Pons (tissue), 1 donor: ENCODE measurements around the gene PPP4R3A.
"Not testable (repeated sequence)": the region's sequence is repeated elsewhere in the genome, so short reads cannot be mapped to it uniquely, and the experiment has no call there.

ENCODE experiments used
- DNase-seq: peaks from one replicate; pipeline ENCODE4 v3.0.0-alpha.2; 2016; ENCODE audit warnings: low spot score

PPP4R3A gene

GRCh38 chr14:91510171-91511042, at the start of gene PPP4R3A:
TSS of gene PPP4R3A (minus strand) at chr14:91510310. CDS start at chr14:91509647, 663 bp downstream.
- DNase-seq, result peak; percentile 88

DNA sequence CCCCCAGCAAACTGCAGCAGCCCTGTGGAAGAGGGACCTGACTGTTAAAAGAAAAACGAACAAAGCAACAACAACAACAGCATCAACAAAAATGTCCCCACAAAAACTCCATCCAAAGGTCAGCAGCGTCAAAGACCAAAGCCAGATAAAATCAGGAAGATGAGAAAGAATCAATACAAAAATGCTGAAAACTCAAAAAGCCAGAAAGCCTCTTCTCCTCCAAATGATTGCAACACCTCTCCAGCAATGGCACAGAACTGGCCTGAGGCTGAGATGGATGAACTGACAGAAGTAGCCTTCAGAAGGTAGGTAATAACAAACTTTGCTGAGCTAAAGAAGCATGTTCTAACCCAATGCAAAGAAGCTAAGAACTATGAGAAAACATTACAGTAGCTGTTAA, 45.4 kb upstream of the PPP4R3A start:
- no peak for DNase-seq

DNA sequence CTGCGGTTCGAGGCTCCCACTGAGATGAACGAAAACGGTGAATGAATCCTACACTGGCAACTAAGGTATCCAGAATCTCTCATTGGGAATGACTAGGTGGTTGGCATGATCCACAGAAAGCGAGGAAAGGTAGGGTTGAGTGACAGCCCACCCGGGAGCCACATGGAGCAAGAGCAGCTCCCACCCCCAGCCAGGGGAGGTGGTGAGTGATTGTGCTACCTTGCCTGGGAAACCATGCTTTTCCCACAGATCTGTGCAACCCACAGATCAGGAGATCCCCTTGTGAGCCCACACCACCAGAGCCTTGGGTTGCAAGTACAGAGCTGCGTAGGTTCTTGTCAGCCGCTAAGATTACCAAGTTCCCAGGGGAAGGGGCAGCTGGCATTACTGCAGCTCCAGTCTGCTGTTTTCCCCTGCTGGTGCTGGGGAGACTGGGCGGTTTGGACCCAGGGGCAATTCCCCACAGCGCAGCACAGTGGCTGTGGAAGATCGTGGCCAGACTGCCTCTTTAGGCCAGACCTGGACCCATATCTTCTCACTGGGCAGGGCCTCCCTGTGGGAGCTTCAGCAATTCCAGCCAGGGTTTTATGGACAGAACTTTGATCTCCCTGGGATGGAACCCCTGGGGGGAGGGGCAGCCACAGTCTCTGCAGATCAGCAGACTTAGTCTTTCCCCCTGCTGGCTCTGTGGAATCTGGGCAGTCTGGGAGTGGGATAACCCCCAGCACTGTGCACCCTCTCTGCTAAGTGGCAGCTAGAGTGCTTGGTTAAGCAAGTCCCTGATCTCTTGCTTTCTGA, 44.6 kb upstream of the PPP4R3A start:
- no peak for DNase-seq

- no peak for DNase-seq
Measured at GRCh38 chr14:91548108-91548507, 38.0 kb upstream of the PPP4R3A start.

DNA sequence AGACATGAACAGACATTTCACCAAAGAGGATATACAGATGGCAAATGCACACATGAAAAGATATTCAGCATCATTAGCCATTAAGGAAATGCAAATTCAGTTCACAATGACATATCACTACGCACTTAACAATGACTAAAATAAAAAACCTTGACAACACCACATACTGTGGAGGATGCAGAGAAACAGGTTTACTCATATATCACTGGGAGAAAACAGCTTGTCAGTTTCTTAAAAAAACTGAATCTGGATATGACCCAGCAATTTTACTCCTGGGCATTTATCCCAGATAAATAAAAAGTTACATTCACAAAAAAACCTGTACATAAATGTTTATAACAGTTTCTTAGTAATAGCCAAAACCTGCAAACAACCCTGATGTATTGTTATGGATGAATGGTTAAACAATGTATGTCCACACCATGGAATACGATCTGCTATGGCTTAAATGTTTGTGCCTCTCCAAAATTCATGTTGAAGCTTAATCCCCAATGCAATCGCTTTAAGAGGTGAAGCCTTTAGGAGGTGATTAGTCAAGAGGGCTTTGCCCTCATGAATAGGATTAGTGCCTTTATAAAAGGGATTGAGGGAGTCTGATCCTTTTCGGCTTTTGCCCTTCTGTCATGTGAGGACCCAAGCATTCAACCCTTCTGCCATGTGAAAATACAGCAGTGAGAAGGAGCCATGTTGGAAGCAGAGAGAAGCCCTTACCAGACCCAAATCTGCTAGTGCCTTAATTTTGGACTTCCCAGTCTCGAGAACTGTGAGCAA, 36.0 kb upstream of the PPP4R3A start:
- no peak for DNase-seq

GRCh38 chr14:91545204-91545603, 35.1 kb upstream of the PPP4R3A start:
- DNase-seq, result no peak

- DNase-seq, result no peak
Measured at GRCh38 chr14:91536327-91536726, 26.2 kb upstream of the PPP4R3A start.

DNA sequence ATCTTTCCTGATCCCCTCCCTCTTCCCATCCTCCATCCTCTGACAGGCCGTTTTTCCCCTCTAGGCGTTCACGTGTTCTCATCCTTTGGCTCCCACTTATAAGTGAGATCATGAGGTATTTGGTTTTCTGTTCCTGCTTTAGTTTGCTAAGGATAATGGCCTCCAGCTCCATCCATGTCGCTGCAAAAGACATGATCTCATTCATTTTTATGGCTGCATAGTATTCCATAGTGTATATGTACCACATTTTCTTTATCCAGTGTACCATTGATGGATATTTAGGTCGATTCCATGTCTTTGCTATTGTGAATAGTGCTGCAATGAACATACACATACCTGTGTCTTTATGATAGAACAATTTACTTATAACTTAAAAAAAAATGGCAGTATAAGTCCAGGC, 23.9 kb upstream of the PPP4R3A start:
- DNase-seq, result not testable (repeated sequence)

GRCh38 chr14:91533623-91534022, 23.5 kb upstream of the PPP4R3A start:
- DNase-seq, result no peak

DNA sequence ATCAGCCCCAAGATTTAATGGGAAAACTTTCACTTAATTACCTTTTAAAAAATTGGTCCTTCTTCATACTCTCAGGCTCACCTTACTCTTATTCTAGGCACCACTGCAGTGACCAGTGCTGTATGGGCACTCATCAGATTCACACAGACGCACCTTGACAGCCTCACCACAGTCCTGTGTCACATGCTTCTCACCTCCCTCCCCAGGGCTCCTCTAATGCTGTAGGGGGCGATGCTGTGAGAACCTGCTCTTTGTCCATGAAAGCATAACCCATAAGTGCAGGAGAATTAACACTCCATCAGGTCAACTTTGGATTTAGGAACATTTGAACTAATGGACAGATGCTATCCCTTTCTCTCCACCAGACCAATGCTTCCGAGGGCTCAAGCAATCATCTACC, 13.9 kb upstream of the PPP4R3A start:
- DNase-seq, result no peak

GRCh38 chr14:91521061-91521640, 11.0 kb upstream of the PPP4R3A start:
- DNase-seq, result no peak

- no peak for DNase-seq
Measured at GRCh38 chr14:91520138-91520537, 10.0 kb upstream of the PPP4R3A start.

- no peak for DNase-seq
Measured at GRCh38 chr14:91519239-91520036, 9.3 kb upstream of the PPP4R3A start.

DNA sequence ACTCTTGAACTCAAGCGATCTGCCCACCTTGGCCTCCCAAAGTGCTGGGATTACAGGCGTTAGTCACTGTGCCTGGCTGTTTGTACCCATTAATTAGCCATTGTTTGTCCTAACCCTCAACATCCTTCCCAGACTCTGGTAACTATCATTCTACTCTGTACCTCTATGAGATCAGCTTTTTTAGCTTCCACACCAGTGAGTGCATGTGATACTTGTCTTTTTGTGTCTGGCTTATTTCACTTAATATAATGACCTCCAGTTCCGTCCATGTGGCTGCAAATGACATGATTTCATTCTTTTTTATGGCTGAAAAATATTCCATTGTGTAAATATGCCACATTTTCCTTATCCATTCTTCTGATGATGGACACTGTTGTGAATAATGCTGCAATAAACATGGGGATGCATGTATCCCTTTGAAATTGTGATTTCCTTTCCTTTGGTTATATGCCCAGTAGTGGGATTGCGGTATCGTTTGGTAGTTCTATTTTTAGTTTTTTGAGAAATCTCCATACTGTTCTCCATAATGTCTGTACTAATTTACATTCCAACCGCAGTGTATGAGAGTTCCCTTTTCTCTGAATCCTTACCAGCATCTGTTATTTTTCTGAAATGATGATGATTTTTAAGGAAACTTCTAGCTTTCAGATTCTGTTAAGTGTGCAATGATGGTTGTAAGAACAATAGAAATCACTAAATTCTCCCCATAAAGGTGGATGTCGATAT, 6.7 kb upstream of the PPP4R3A start:
- DNase-seq, result no peak

- DNase-seq, result no peak
Measured at GRCh38 chr14:91515979-91516378, 5.9 kb upstream of the PPP4R3A start.

DNA sequence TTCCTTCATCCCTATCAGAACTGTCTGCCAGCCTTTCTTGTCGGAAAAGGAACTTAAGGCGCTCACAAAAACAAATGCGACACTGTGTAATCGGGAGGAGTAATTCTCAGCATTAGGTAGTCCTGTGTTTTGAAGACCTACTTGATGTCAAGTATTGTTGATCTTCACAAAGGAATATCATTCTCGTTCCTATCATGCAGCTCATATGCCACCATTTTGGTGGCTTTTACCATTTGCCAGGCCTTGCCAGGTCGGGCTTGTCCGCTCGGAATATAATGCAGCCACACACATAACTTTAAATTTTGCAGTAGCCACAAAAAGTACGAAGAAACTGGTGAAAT, 903 bp upstream of the PPP4R3A start:
- DNase-seq, result no peak

DNA sequence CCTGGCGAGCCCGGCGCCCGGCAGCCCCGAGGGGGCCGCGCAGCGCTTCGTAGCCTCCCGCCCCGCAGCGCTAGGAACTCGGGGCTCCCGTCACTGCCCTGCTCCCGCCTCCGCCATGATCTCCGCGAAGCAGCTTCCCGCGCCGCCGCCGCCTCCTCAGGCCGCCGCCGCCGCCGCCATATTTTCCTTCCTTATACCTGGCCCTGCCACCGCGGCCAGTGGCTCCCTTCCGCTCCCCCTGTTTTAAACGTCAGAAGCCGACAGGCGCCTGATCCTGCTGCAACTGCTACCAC, 286 bp downstream of the PPP4R3A start:
- no peak for DNase-seq

GRCh38 chr14:91509083-91509877, 830 bp downstream of the PPP4R3A start:
- DNase-seq, result no peak

DNA sequence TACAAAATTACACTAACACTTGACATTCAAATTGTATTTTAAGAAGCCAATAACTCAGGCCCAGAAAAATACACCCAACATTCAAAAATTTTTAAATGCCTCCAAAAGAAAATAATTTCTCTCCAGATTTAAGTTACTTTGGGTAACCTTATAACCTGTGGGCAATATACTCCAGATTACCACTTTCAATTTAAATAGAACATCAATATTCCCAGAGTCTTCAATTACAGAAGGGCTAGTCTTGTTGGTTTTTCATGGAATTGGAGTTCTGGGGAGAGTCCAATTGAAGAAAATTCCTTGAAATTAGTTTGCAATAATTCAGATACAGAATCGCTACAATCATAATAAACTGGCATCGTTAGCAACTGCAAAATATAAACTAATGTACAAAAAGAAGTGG, 2.0 kb downstream of the PPP4R3A start:
- no peak for DNase-seq

DNA sequence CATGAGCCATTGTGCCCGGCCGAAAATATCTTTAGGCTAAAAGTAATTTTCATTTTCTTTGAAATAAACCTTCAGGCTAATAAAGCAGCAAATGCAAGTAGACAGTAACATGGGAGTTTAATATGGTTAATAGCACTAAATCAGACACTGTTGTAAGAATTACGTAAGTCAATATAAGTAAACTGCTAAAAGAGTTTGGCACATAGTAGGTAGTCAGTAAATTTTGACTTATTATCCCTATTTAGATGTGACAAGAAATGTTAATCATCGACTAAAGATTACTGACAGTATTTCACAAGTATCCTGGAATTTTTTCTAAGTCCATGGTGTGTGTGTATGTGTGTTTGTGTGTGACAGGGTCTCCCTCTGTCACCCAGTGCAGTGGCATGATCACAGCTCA, 3.9 kb downstream of the PPP4R3A start:
- DNase-seq, result no peak
